Left renal pelvis (tissue), 4 donors: Measurements from ENCODE around the gene TMEM128. TPM values are rescaled to one million over a fixed set of nuclear protein-coding genes. Genes with fewer than 3 reads are reported as not detected.
"Not testable (repeated sequence)": the region's sequence is repeated elsewhere in the genome, so short reads cannot be mapped to it uniquely, and the experiment has no call there.

Source experiments
- DNase-seq, 4 donors: peaks; one replicate each; pipeline ENCODE4 v3.0.0-alpha.2; 2013; ENCODE audit warnings: low read depth in 4 of 4, low spot score in 3 of 4
- polyA plus RNA-seq, 4 donors: library from polyadenylated mRNA; unstranded; fragments of 120-200 nt; gene quantifications; one replicate each; pipeline ENCODE4 v1.2.1, GENCODE V29; 2013; ENCODE audit not compliant: insufficient read length in 4 of 4

Gene TMEM128
- polyA plus RNA-seq, 4 donors = 39.3 to 60.9 (median 47.9) TPM

DNA sequence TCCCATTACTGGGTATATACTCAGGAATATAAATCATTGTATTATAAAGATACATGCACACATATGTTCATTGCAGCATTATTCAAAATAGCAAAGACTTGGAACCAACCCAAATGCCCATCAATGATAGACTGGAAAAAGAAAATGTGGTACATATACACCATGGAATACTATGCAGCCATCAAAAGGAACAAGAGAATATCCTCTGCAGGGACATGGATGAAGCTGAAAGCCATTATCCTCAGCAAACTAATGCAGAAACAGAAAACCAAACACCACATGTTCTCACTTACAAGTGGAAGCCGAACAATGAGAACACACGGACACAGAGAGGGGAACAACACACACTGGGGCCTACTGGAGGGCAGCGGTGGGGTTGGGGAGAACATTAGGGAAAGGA lies 9.7 kb upstream of the TMEM128 start:
- not testable (repeated sequence) for DNase-seq

DNA sequence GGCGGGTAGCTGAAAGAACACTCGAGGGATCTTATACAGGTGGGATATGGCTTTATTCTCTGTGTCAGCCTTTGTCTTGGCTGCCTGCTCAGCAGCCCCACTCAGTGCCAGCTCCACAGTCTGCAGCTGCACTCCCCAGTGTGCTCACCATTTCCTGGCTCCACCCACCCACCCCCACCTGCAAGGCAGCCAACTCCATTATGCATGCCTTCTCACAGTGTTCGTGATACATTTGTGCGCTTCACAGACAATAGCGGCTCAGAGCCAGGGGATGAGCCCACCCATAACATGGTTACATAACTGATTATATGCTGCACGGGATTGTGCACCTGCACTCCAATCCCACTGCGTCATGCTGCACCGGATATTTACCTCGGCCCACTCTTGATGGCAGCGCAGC lies 8.8 kb upstream of the TMEM128 start:
- DNase-seq = no peak

DNA sequence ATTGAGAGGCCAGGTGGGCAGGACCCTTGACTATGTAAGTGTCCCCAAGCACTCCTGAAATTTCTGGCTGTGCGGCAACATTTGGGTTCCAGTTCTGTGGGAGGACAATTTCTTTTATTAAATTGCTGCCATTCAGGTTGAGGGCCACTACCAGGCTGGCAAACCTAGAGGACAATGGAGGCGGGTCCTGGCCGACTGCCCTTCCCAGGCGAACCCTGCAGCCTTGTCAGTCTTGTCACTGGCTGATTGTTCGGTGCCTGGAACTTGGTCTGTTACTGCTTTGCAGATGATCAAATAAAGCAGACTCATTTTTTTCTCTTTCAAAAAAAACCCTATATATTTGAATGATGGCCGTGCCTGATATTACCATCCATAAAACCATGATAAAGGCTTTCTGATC lies 6.6 kb upstream of the TMEM128 start:
- DNase-seq = no peak

DNA sequence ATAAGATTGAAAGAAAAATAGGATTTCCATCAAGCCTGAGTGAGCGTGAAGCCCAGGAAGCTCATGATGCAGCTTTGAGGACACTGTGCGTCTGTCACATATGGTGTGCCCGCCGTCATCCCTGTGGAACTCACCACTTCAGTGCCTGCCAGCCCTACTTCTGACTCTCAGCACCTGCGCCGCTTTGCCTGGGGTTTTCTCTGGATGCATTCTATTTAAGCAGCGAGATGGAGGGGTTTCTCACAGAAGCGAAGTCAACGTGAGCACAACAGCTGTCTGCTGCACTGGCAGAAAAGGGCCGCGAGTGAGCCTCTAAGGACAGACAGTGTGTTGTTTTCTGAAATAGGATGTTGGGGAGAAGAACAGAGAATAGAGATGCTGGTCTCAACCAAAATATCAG lies 6.2 kb upstream of the TMEM128 start:
- no peak for DNase-seq

DNA sequence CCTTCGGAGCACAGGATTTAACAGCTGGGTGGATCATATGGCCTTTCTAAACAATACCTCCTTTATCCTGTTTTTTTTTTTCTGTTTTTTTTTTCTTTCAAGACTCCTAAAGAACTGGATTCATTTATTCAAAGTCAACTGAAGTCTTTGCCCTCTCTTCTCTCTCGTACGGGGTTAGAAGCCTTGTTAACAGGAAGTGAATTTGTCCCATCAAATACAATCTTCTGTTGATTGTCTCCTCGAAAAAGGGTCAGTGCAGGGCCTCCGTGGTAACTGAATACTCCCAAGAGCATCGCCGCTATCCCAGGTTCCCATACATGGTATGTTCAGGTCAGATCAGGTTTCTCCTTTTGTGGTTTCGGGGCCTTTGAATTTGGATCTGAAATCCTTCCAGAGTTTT lies 1.8 kb upstream of the TMEM128 start:
- DNase-seq = no peak

GRCh38 chr4:4249342-4249741 lies 1.3 kb upstream of the TMEM128 start:
- not testable (repeated sequence) for DNase-seq

- no peak for DNase-seq
These were observed 821 bp upstream of the TMEM128 start for GRCh38 chr4:4248885-4249203.

DNA sequence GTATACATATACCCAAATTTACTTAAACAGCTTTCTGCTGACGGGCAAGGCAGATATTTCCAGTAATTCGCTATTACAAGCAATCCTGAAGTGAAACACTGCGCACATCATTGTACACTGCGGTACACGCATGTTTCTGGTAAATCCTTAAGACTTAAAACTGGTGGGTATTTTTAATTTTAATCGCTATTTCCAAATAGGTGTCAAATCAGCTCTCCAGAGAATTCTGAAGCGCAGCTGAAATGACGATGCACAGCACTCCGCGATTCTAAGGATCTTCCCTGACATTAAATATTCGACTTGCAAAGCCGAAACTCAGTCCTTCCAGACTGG lies 361 bp downstream of the TMEM128 start:
- no peak for DNase-seq

DNA sequence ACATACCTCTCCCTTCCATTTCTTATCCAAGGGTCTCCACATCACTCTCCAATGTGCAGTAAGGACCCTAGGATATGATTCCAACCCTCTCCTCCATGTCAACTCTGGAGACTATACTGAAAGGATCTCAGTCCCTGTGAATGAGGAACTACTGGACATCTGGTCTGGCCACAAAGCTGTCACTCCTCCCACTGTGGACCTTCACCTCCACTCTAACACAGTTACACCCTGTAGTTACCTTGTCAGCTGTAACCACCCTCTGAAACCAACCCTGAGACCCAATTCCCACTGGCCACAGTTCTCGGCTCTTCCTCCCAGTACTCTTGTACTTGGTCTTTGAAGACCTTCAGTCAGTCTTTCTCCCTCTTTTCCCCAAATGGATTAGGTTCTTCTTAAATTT lies 2.9 kb downstream of the TMEM128 start:
- no peak for DNase-seq

GRCh38 chr4:4239551-4239950 lies 8.5 kb downstream of the TMEM128 start:
- DNase-seq = not testable (repeated sequence)

DNA sequence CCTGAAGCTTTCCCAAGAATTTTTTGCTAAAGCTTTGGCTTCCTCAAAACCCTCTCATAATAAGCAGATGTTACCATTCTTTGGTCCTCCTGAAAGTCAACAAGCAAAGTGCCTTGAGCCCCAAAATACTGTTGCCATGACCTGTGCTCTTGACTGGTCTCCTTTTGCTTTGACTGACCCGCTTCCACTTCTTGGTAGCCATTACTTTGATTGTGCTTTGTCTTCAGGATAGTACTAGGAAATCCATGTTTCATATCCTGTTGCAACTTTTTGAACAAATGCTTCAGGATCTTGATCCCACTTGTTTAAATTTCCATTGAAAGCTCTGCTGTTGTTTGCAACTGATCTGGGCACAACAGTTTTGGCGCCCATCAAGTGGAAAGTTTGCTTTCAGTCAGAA lies 14.4 kb downstream of the TMEM128 start:
- DNase-seq = no peak

GRCh38 chr4:4228356-4228668 lies 19.7 kb downstream of the TMEM128 start:
- no peak for DNase-seq

GRCh38 chr4:4227510-4228355 lies 20.3 kb downstream of the TMEM128 start:
- DNase-seq = no peak

DNA sequence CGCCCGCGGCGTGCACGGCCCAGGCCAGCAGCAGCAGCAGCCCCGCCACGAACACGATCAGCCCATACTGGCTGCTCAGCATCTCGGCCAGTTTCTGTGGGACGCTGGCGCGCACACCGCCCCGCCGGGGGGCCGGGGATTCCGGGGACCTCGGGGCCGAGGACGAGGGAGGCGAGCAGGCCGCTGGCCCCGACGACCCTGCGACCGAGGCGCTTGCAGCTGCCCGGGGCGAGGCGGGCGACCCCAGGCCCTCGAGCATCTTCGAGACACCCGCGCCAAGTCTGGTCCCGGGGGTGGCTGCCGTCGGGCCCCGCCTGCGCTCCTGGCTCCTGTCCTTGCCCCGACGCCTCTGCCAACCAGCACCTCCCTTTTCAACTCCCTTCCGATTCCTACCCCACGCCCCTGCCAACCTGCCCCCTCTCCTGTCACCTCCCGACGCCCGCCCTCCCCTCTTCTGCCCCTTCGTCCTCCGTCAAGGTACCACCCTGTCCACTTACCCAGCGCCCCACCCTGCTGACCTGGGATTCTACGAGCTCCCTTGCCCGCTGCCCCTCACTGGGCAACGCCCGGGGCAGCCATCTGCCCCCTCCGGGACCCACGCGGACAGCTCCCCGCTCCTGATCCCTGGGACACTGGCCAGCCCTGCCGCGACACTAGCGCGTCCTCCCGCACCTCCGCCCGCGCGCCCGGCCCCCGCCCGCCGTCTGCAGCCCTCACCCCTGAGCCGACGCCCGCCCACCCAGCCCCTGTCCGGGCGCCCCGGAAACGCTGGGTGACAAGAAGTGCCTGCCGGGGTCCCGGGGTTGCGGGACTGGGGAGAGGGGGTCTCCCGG lies 21.2 kb downstream of the TMEM128 start, which contains the start of gene OTOP1:
TSS of gene OTOP1 (minus strand) at position 324 of the 833 bp plus-strand sequence. CDS start at position 259, 65 bp downstream.
- DNase-seq = no peak

DNA sequence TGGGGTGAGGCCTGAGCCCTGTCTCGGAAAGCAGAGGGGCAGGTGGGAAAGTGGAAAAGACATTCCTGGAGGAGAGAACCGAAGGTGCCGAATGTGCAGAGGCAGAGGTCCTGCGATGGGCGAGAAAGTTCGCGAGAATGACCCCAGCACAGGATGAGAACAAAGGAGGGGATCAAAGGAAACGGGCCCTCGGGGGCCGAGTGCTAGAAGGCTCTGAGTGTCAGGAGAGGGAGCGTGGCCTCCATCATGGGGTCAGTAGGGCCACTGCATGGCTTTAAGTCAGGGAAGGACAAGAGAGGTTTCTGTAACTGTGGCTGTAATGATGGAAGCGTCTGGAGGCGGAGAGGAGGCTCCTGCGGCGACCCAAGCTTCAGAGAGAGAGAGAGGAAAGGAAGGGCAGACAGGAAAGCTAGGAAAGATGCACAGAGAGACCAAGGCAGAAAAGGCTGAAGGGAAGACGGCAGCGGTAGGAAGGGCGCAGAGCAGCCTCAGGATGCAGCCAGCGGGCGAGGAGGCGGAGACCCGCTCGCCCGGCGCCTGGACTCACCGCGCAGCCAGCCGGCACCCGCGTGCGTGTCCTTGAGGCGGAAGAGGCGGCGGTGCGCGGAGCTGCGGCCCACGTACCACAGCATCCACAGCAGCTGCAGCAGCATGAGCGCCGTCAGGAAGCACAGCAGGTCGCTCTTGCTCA lies 22.0 kb downstream of the TMEM128 start:
- no peak for DNase-seq

- no peak for DNase-seq
These were observed 30.9 kb downstream of the TMEM128 start for GRCh38 chr4:4217113-4217512.

- DNase-seq = no peak
These were observed 31.4 kb downstream of the TMEM128 start for GRCh38 chr4:4216648-4217047.

DNA sequence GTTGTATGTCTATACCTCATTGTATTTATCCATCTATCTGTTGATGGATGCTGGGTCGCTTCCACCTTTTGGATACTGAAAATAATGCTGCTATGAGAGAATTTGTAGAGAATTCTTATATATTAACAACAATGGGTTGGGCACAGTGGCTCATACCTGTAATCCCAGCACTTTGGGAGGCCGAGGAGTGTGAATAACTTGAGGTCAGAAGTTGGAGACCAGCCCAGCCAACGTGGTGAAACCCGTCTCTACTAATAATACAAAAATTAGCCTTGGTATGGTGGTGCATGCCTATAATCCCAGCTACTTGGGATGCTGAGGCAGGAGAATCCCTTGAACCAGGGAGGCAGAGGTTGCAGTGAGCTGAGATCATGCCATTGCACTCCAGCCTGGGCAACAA lies 34.3 kb downstream of the TMEM128 start:
- not testable (repeated sequence) for DNase-seq

DNA sequence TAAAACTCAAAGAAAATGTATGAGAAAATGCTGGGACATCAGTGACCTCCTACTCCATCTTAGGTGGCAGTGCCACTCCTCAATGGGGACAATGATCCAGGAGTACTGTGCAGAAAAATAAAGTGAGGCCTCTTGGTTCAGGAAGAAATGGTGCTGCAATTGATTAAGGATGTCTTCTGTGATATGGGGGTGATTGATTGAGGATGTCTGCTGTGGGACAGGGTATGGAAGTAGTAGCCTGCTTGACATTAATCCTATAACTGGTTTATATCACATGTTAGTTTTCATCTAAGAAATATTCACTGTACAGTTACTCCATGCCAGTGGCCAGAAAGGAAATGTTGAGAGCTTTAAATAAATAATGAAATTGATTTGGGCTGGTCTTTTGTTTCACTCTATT lies 41.8 kb downstream of the TMEM128 start:
- no peak for DNase-seq

GRCh38 chr4:4204401-4204745 lies 43.6 kb downstream of the TMEM128 start:
- DNase-seq = no peak

DNA sequence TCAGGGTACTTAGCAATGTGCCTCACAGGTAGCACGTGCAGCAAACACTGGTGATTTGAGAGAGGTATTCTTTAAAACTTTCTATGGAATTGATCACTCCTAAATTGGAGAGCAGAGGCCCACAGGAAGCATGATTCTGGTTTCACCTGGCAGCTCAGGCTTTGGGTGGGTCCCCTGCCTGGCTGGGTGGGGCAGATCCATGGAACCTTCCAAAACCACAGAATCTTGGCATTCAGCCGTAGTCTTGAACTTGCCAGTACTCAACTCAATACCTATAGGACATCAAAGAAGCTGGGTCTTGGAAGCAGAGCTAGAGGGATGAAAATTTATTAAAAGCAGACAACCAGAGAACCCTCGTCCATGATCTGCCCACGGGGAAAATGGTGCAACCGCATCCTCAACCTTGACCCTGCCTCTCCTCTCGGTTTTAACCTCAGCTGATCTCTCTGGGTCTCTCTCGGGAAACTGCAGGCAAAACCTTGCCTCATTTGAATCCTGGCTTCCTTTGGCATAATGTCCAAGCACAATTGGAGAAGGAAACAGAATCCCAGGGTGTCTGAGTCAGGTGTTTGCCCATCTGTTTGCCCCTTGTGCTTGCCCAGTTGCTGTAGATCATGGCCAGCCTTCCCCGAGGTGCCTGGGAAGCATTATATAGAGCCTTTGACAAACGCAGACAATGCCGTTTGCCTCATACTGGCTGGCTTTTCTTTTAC lies 44.2 kb downstream of the TMEM128 start:
- no peak for DNase-seq
